K562 (cell line): ENCODE data around the gene HOXD4. TPM values are rescaled to one million over a fixed set of nuclear protein-coding genes. Genes with fewer than 3 reads are reported as not detected.

ENCODE experiments used
- ATAC-seq: fragments of 200-7000 bp; cut with Tn5 transposase; 3 replicates; pipeline ENCODE4 v1.9.1; 2020; ENCODE audit warnings: moderate library complexity
- BruUV-seq: library from RNA; stranded (reverse); fragments of 400-500 nt; replicated peaks from 2 replicates; lab custom pipeline; 2021; lab: Mats Ljungman, UMichigan
- CTCF ChIA-PET: fragments of 300-600 bp; formaldehyde crosslinking; extraction: SDS; loops from one replicate; lab custom pipeline; 2021; ENCODE audit warnings: low intra/inter-chr PET ratio; lab: Yijun Ruan, JAX
- POLR2A ChIA-PET: fragments of 300-600, 350-650 bp; sonication (Branson Sonifier 250); formaldehyde crosslinking; extraction: SDS; loops from one replicate; lab custom pipeline; 2021; ENCODE audit warnings: antibody characterized with exemption, inconsistent platforms; lab: Yijun Ruan, JAX
- DNase-seq, 4 experiments: peaks; one replicate each; pipeline versions ENCODE4 v3.0.0 to v3.0.0-alpha.2; 2011 to 2018; ENCODE audit warnings: low spot score in 3 of 4, mixed read lengths in 3 of 4; ENCODE audit errors: extremely low read depth in 1 of 4
- FAIRE-seq: peaks from 2 replicates; lab custom pipeline; 2011; peaks lifted over from hg19 to GRCh38; lab: Jason Lieb, UNC
- H2AFZ ChIP-seq: 2 replicates; pipeline ENCODE4 v1.6.0; 2011; ENCODE audit warnings: low read depth, low read length, control low read depth, inconsistent platforms
- H3K27ac ChIP-seq: fragments of 200-600 bp; 3 replicates; pipeline ENCODE4 v1.8.0; 2011; ENCODE audit warnings: low read depth, mild to moderate bottlenecking, control low read depth, inconsistent platforms, low read length, moderate library complexity, mixed read lengths; ENCODE audit errors: extremely low read depth
- H3K27me3 ChIP-seq, 2 experiments: fragments of 300-600 bp in 1 of 2; 2 replicates in 1 of 2; 3 replicates in 1 of 2; pipeline versions ENCODE4 v1.6.0 to v1.8.0; 2011; ENCODE audit warnings: inconsistent platforms in 2 of 2, low read length in 2 of 2, mild to moderate bottlenecking in 1 of 2, mixed read lengths in 1 of 2, moderate library complexity in 1 of 2; ENCODE audit not compliant: control insufficient read depth in 2 of 2, insufficient read depth in 2 of 2
- H3K36me3 ChIP-seq: fragments of 300-600 bp; 3 replicates; pipeline ENCODE4 v1.8.0; 2011; ENCODE audit warnings: mild to moderate bottlenecking, low read length, inconsistent platforms; ENCODE audit not compliant: control insufficient read depth, insufficient read depth
- H3K4me1 ChIP-seq, 2 experiments: fragments of 200-600 bp in 1 of 2; replicated peaks in 1 of 2; 2 replicates in 1 of 2; 3 replicates in 1 of 2; pipeline versions ENCODE4 v1.5.1 to v1.8.0; 2011; ENCODE audit warnings: inconsistent platforms in 2 of 2, low read length in 2 of 2, mild to moderate bottlenecking in 1 of 2, mixed read lengths in 1 of 2, moderate library complexity in 1 of 2; ENCODE audit not compliant: control insufficient read depth in 2 of 2, insufficient read depth in 2 of 2
- H3K4me2 ChIP-seq: 2 replicates; pipeline ENCODE4 v1.6.1; 2011; ENCODE audit warnings: low read length, control low read depth, inconsistent platforms, mixed read lengths; ENCODE audit not compliant: insufficient read depth
- H3K4me3 ChIP-seq: fragments of 200-600 bp; sonication (generic), shearing (Covaris generic); 2 replicates; pipeline ENCODE4 v1.5.1; 2016; ENCODE audit warnings: control low read depth, inconsistent platforms
- H3K79me2 ChIP-seq: fragments of 200-600 bp; 3 replicates; pipeline ENCODE4 v1.8.0; 2011; ENCODE audit warnings: low read length, inconsistent platforms; ENCODE audit not compliant: control insufficient read depth, insufficient read depth
- H3K9ac ChIP-seq, 2 experiments: 2 replicates each; pipeline versions ENCODE4 v1.6.0 to v1.6.1; 2011; ENCODE audit warnings: low read depth in 2 of 2, low read length in 2 of 2, control low read depth in 1 of 2, inconsistent platforms in 1 of 2, mild to moderate bottlenecking in 1 of 2, mixed read lengths in 1 of 2; ENCODE audit not compliant: insufficient read depth in 1 of 2
- H3K9me1 ChIP-seq: one replicate; pipeline ENCODE4 v1.6.0; 2011; ENCODE audit warnings: inconsistent platforms, mild to moderate bottlenecking, low read length, moderate library complexity; ENCODE audit not compliant: control insufficient read depth, insufficient read depth
- H3K9me3 ChIP-seq: replicated peaks from 2 replicates; pipeline ENCODE4 v1.5.1; 2011; ENCODE audit warnings: low read depth, low read length, inconsistent platforms; ENCODE audit not compliant: control insufficient read depth, insufficient read depth
- H4K20me1 ChIP-seq: replicated peaks from 2 replicates; pipeline ENCODE4 v1.6.1; 2011; ENCODE audit warnings: low read length, inconsistent platforms, mixed read lengths; ENCODE audit not compliant: control insufficient read depth, insufficient read depth
- BDP1 ChIP-seq: IDR thresholded peaks from 3 replicates; pipeline ENCODE4 v1.6.1; 2011; ENCODE audit not compliant: insufficient read length, insufficient read depth
- BRD4 ChIP-seq: fragments of 200-600 bp; sonication (generic); IDR thresholded peaks from 2 replicates; pipeline ENCODE4 v1.6.1; 2017; ENCODE audit warnings: inconsistent platforms
- CBX5 ChIP-seq: IDR thresholded peaks from 2 replicates; pipeline ENCODE4 v1.6.1; 2014; ENCODE audit warnings: low read depth, borderline replicate concordance
- E2F5 ChIP-seq: sonication (generic); formaldehyde crosslinking; IDR thresholded peaks from 2 replicates; pipeline ENCODE4 v1.8.0; 2022; ENCODE audit warnings: mild to moderate bottlenecking, missing genetic modification reagents
- FIP1L1 ChIP-seq: fragments of 200-400 bp; formaldehyde crosslinking; IDR thresholded peaks from 2 replicates; pipeline ENCODE4 v1.6.1; 2018; ENCODE audit warnings: mild to moderate bottlenecking, low read depth, low read length; ENCODE audit not compliant: poor library complexity, severe bottlenecking
- FOXK2 ChIP-seq, 2 experiments: fragments of 450-650 bp; IDR thresholded peaks in 1 of 2; conservative IDR thresholded peaks in 1 of 2; 2 replicates each; pipeline ENCODE4 v1.6.1; 2016; ENCODE audit warnings: low read depth in 2 of 2, mild to moderate bottlenecking in 1 of 2
- HDAC2 ChIP-seq: fragments of 450-650 bp; IDR thresholded peaks from 2 replicates; pipeline ENCODE4 v1.6.1; 2016; ENCODE audit warnings: mild to moderate bottlenecking
- L3MBTL2 ChIP-seq: fragments of 450-650 bp; IDR thresholded peaks from 2 replicates; pipeline ENCODE4 v1.6.1; 2016; ENCODE audit warnings: mild to moderate bottlenecking, moderate library complexity
- MEIS2 ChIP-seq: fragments of 450-650 bp; IDR thresholded peaks from 2 replicates; pipeline ENCODE4 v1.6.1; 2014; ENCODE audit warnings: mild to moderate bottlenecking; ENCODE audit not compliant: partially characterized antibody
- NFATC3 ChIP-seq: fragments of 450-650 bp; IDR thresholded peaks from 2 replicates; pipeline ENCODE4 v1.6.1; 2017; ENCODE audit warnings: mild to moderate bottlenecking
- NR3C1 ChIP-seq: sonication (generic); formaldehyde crosslinking; IDR thresholded peaks from 2 replicates; pipeline ENCODE4 v1.8.1; 2022; ENCODE audit warnings: missing genetic modification reagents
- RBM34 ChIP-seq: fragments of 200-400 bp; formaldehyde crosslinking; IDR thresholded peaks from 2 replicates; pipeline ENCODE4 v1.6.1; 2018; ENCODE audit warnings: low read length, borderline replicate concordance; ENCODE audit not compliant: insufficient read depth
- TAL1 ChIP-seq: fragments of 450-650 bp; IDR thresholded peaks from 2 replicates; pipeline ENCODE4 v1.6.1; 2016; ENCODE audit warnings: mild to moderate bottlenecking
- ZC3H4 ChIP-seq: sonication (generic); formaldehyde crosslinking; IDR thresholded peaks from 2 replicates; pipeline ENCODE4 v1.9.0; 2021; ENCODE audit warnings: missing genetic modification reagents, borderline replicate concordance
- ZFPM2 ChIP-seq: fragments of 250-450 bp; sonication (Bioruptor Pico); IDR thresholded peaks from 2 replicates; pipeline ENCODE4 v1.5.1; 2022; ENCODE audit warnings: mild to moderate bottlenecking
- ZNF212 ChIP-seq: fragments of 450-650 bp; formaldehyde crosslinking; IDR thresholded peaks from 2 replicates; pipeline ENCODE4 v1.4.0; 2020; ENCODE audit warnings: mild to moderate bottlenecking
- WGBS: fragments of 100-300 bp; shearing (Covaris generic); methylation state at CpG from one replicate; pipeline ENCODE4 v1.1.6; 2016; ENCODE audit warnings: low coverage, mixed read lengths; ENCODE audit not compliant: insufficient coverage; ENCODE audit errors: missing lambda C conversion rate; 5-methylcytosine and 5-hydroxymethylcytosine counted together
- in situ Hi-C: fragments of 300-500 bp; cut with MboI; formaldehyde crosslinking; loops from 4 replicates; pipeline ENCODE4 v1.15.0; 2018; ENCODE audit warnings: inconsistent platforms, mixed read lengths
- intact Hi-C: fragments of 100-400 bp; cut with micrococcal nuclease; formaldehyde crosslinking; loops from 2 replicates; pipeline ENCODE4 v1.14.2; 2022
- polyA plus RNA-seq, 8 experiments: library from polyadenylated mRNA; depleted of rRNA in 4 of 8; stranded (reverse) in 5 of 8; unstranded in 3 of 8; fragments of >200 nt; fragmentation: Nextera tagmentation in 2 of 8; fragmentation: Illumina TruSeq in 1 of 8; extraction: Ambion mirVana in 2 of 8; extraction: Trizol in 1 of 8; gene quantifications; 2 replicates each; pipeline versions ENCODE4 v1.2.1 to v1.2.3, GENCODE V29; 2011 to 2014; ENCODE audit warnings: inconsistent platforms in 1 of 8, missing spikeins in 1 of 8
- total RNA-seq, 7 experiments: library from RNA; depleted of rRNA in 6 of 7; stranded (reverse); fragments of >200 nt in 6 of 7; fragmentation: Illumina TruSeq in 2 of 7; extraction: Trizol in 2 of 7; gene quantifications; 2 replicates each; pipeline versions ENCODE4 v1.2.1 to v1.2.3, GENCODE V29; 2011 to 2021; ENCODE audit warnings: low replicate concordance in 1 of 7

HOXD4 gene
- total and polyA plus RNA-seq, 9 of the 15 experiments (the other 6 are each of a cell fraction or from before 2014, with no cell fraction given) = not detected

GRCh38 chr2:176107731-176108181, 43.6 kb upstream of the HOXD4 start:
- no peak for DNase-seq
- Histone ChIP-seq H3K4me2 (no peak overlapping the region), H3K9me1 (no peaks in the 10 kb centered on the region), H2AFZ (no peak overlapping the region)
- CTCF ChIA-PET = no interaction called here
- no TSS peak for BruUV-seq
- TF ChIP-seq BRD4 (no peak), RBM34 (no peak)
- TF ChIP-seq, all 486 proteins: peak for 0
- in situ Hi-C loops = no loop called here
- H3K4me1 ChIP-seq = peaks cover 0 to 15% of the 10 kb centered on the region in 2 experiments; a peak in 1 of 5 replicates
- H3K9me3 ChIP-seq = no peaks in the 10 kb centered on the region
- FAIRE-seq (no peak), ATAC-seq (no peak)
- peaks cover 43 to 50% of the 10 kb centered on the region in 2 experiments for H3K27me3 ChIP-seq
- intact Hi-C loops = no loop called here
- H3K27ac ChIP-seq = no peak overlapping the region
- H3K9ac ChIP-seq = no peak overlapping the region
- no peak overlapping the region for H3K4me3 ChIP-seq
- POLR2A ChIA-PET = no interaction called here
- no peaks in the 10 kb centered on the region for H3K36me3 ChIP-seq
- 35% methylated on average over 16 of the region's 59 CpGs for WGBS
- no peaks in the 10 kb centered on the region for H3K79me2 ChIP-seq
- H4K20me1 ChIP-seq = peaks cover 4% of the 10 kb centered on the region; the same call in 1 of the 2 replicates

DNA sequence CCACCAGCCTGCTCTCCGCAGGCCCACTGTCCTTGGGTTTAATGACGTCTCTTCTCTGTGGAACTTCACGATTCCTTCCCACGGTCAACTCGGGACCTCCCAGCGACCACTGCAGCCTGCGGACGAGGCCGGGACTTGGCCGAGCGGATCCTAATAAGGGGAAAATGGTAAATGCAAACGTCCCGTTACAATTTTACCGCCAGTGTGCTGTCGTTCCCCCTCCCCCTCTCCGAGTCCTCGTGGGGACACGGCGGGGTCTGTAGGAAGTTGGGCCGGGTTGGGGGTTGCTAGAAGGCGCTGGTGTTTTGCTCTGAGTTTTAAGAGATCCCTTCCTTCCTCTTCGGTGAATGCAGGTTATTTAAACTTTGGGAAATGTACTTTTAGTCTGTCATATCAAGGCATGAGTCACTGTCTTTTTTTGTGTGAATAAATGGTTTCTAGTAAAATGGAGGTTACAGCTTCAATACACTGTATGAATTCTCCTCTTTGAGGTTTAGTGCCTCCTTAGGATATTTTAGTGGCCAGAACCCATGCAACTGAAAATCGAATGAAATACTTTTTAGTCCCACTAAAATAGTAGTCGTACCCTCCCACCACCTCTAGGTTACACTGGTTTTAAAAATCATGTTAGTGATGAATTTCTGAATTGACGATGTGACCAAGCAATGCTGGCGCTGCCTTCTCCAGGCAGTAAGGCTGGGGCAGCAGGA, 42.0 kb upstream of the HOXD4 start:
- FAIRE-seq = peak; percentile 26
- no TSS peak for BruUV-seq
- Histone ChIP-seq H3K36me3 (no peaks in the 10 kb centered on the region), H3K4me2 (no peak overlapping the region), H4K20me1 (peaks cover 1% of the 10 kb centered on the region; the same call in 1 of the 2 replicates), H3K79me2 (no peaks in the 10 kb centered on the region), H3K27ac (no peak overlapping the region), H3K9me1 (no peaks in the 10 kb centered on the region), H3K4me3 (no peak overlapping the region), H2AFZ (no peak overlapping the region), H3K4me1 (peaks cover 0 to 14% of the 10 kb centered on the region in 2 experiments; a peak in 1 of 5 replicates), H3K27me3 (peaks cover 42 to 50% of the 10 kb centered on the region in 2 experiments), H3K9ac (no peak overlapping the region), H3K9me3 (no peaks in the 10 kb centered on the region)
- ChIA-PET CTCF (no interaction called here), POLR2A (no interaction called here)
- in situ Hi-C loops = no loop called here
- WGBS = 3% methylated on average over 26 of the region's 26 CpGs
- no peak for DNase-seq
- no peak for ATAC-seq
- intact Hi-C loops = no loop called here
- TF ChIP-seq E2F5 = no peak
- TF ChIP-seq CBX5 = no peak
- no peak for TF ChIP-seq BDP1
- no peak for TF ChIP-seq ZNF212
- TF ChIP-seq FIP1L1 = no peak
- TF ChIP-seq TAL1 = no peak
- TF ChIP-seq NFATC3 = no peak
- TF ChIP-seq FOXK2 (conservative IDR thresholded peaks at IDR 0.05 in 1 of 2, IDR thresholded peaks at IDR 0.05 in 1 of 2; ENCODE audit: low read depth in 2 of 2) = no peak
- TF ChIP-seq ZC3H4 = no peak
- no peak for TF ChIP-seq ZFPM2 (CRISPR knock-in tag)
- no peak for TF ChIP-seq MEIS2
- no peak for TF ChIP-seq L3MBTL2
- no peak for TF ChIP-seq NR3C1 (CRISPR knock-in tag)
- no peak for TF ChIP-seq HDAC2
